ENCODE data around the gene ACAP3. TPM values are rescaled to one million over a fixed set of nuclear protein-coding genes. Genes with fewer than 3 reads are reported as not detected.

The ACAP3 gene
- total RNA-seq: 24.8 and 30.2 TPM in 2 replicates

GRCh38 chr1:1307923-1308755 lies at the start of gene ACAP3, which contains the start of gene PUSL1:
Gene ACAP3, minus strand, starts transcription at chr1:1307930. Its CDS starts 115 bp downstream, at chr1:1307815.
Gene PUSL1, plus strand, starts transcription at chr1:1308597. Its CDS starts 47 bp downstream, at chr1:1308644.

GRCh38 chr1:1349256-1350012 lies 41.7 kb upstream of the ACAP3 start, which contains the start of gene DVL1:
Gene DVL1, minus strand, starts transcription at chr1:1349418. Its CDS starts 353 bp downstream, at chr1:1349065.

GRCh38 chr1:1331068-1331965 lies 23.6 kb upstream of the ACAP3 start, which contains the start of gene TAS1R3:
Gene TAS1R3, plus strand, starts transcription at chr1:1331280. Its CDS starts 66 bp downstream, at chr1:1331346.

GRCh38 chr1:1324524-1325287 lies 17.0 kb upstream of the ACAP3 start, which contains the start of the genes CPTP and INTS11:
Gene CPTP, plus strand, starts transcription at chr1:1324802. Its CDS starts 2,109 bp downstream, at chr1:1326911.
Gene INTS11, minus strand, starts transcription at chr1:1324660. Its CDS starts 52 bp downstream, at chr1:1324608.

GRCh38 chr1:1273512-1274298 lies 34.0 kb downstream of the ACAP3 start, which contains the start of gene UBE2J2:
Gene UBE2J2, minus strand, starts transcription at chr1:1273854. Its CDS starts 5,862 bp downstream, at chr1:1267992.

GRCh38 chr1:1246577-1247340 lies 61.0 kb downstream of the ACAP3 start, which contains the start of gene C1QTNF12:
Gene C1QTNF12, minus strand, starts transcription at chr1:1246722. Its CDS starts 32 bp downstream, at chr1:1246690.

Other genes with a start within 250 kb of the ACAP3 start
- not detected in 2 replicates for gene RNF223, start 233.6 kb downstream of the ACAP3 start, total RNA-seq
- gene C1orf159, start 191.8 kb downstream of the ACAP3 start, total RNA-seq: 5.5 and 11.3 TPM in 2 replicates
- not detected in 2 replicates for gene TTLL10, start 134.1 kb downstream of the ACAP3 start, total RNA-seq
- 4.1 TPM in 1 of 2 replicates, not detected in the other for gene TNFRSF18, start 101.3 kb downstream of the ACAP3 start, total RNA-seq
- gene TNFRSF4, start 93.8 kb downstream of the ACAP3 start, total RNA-seq: 3.3 and 5.9 TPM in 2 replicates
- gene SDF4, start 75.9 kb downstream of the ACAP3 start, total RNA-seq: 201 and 230 TPM in 2 replicates
- 32.1 and 35.6 TPM in 2 replicates for gene B3GALT6, start 75.7 kb downstream of the ACAP3 start, total RNA-seq
- gene C1QTNF12, start 61.2 kb downstream of the ACAP3 start, total RNA-seq: 0.25 and 0.93 TPM in 2 replicates
- gene UBE2J2, start 34.1 kb downstream of the ACAP3 start, total RNA-seq: 37.2 and 39.1 TPM in 2 replicates
- 0.44 and 1.2 TPM in 2 replicates for gene SCNN1D, start 27.5 kb downstream of the ACAP3 start, total RNA-seq
- 32.4 and 33.3 TPM in 2 replicates for gene PUSL1, start 667 bp upstream of the ACAP3 start, total RNA-seq
- 55.9 and 57.5 TPM in 2 replicates for gene INTS11, start 16.7 kb upstream of the ACAP3 start, total RNA-seq
- 23.7 and 25.1 TPM in 2 replicates for gene CPTP, start 16.9 kb upstream of the ACAP3 start, total RNA-seq
- gene TAS1R3, start 23.4 kb upstream of the ACAP3 start, total RNA-seq: 0.06 TPM in 1 of 2 replicates, not detected in the other
- gene DVL1, start 41.5 kb upstream of the ACAP3 start, total RNA-seq: 34.1 and 38.3 TPM in 2 replicates
- gene MXRA8, start 50.6 kb upstream of the ACAP3 start, total RNA-seq: 630 and 641 TPM in 2 replicates
- 105 and 109 TPM in 2 replicates for gene AURKAIP1, start 67.3 kb upstream of the ACAP3 start, total RNA-seq
- gene CCNL2, start 91.4 kb upstream of the ACAP3 start, total RNA-seq: 119 and 121 TPM in 2 replicates
- 91.9 and 98.0 TPM in 2 replicates for gene MRPL20, start 99.4 kb upstream of the ACAP3 start, total RNA-seq
- 0.20 and 1.00 TPM in 2 replicates for gene ANKRD65, start 113.3 kb upstream of the ACAP3 start, total RNA-seq
- gene VWA1, start 127.8 kb upstream of the ACAP3 start, total RNA-seq: 6.9 and 14.0 TPM in 2 replicates
- not detected in 2 replicates for gene ATAD3C, start 141.8 kb upstream of the ACAP3 start, total RNA-seq
- gene ATAD3B, start 163.8 kb upstream of the ACAP3 start, total RNA-seq: 8.6 and 9.3 TPM in 2 replicates
- 19.9 and 27.5 TPM in 2 replicates for gene ATAD3A, start 204.2 kb upstream of the ACAP3 start, total RNA-seq
- gene TMEM240, start 232.7 kb upstream of the ACAP3 start, total RNA-seq: 1.2 and 5.8 TPM in 2 replicates

Measured in cardiac ventricle fibroblast (primary cell).